HepG2 (cell line): ENCODE results near the gene C9orf43. TPM values are rescaled to one million over a fixed set of nuclear protein-coding genes. Genes with fewer than 3 reads are reported as not detected.

ENCODE experiments used
- ATAC-seq: fragments of 200-7000 bp; cut with Tn5 transposase; 3 replicates; pipeline ENCODE4 v1.9.1; 2020; ENCODE audit warnings: mild to moderate bottlenecking, moderate library complexity
- BruUV-seq: library from RNA; stranded (reverse); fragments of 400-500 nt; replicated peaks from 2 replicates; lab custom pipeline; 2021; lab: Mats Ljungman, UMichigan
- CTCF ChIA-PET: fragments of 300-600 bp; formaldehyde crosslinking; extraction: SDS; loops from one replicate; lab custom pipeline; 2021; ENCODE audit warnings: low total read pairs, inconsistent platforms, low intra/inter-chr PET ratio; lab: Yijun Ruan, JAX
- POLR2A ChIA-PET: fragments of 350-600 bp; sonication (Branson Sonifier 250); formaldehyde crosslinking; loops from one replicate; lab custom pipeline; 2020; ENCODE audit warnings: antibody characterized with exemption, inconsistent platforms; lab: Yijun Ruan, JAX
- DNase-seq: peaks from one replicate; pipeline ENCODE4 v3.0.0-alpha.2; 2015; ENCODE audit warnings: low spot score
- FAIRE-seq: peaks from 3 replicates; lab custom pipeline; 2011; peaks lifted over from hg19 to GRCh38; lab: Jason Lieb, UNC
- H2AFZ ChIP-seq: one replicate; pipeline ENCODE4 v1.6.1; 2011; ENCODE audit warnings: low read length, inconsistent platforms
- H3K27ac ChIP-seq: fragments of 300-600 bp; 3 replicates; pipeline ENCODE4 v1.8.0; 2011; ENCODE audit warnings: mixed run types, mild to moderate bottlenecking, mixed read lengths, low read length, inconsistent platforms; ENCODE audit not compliant: insufficient read depth; ENCODE audit errors: extremely low read length
- H3K27me3 ChIP-seq, 2 experiments: fragments of 200-600 bp in 1 of 2; 2 replicates in 1 of 2; 3 replicates in 1 of 2; pipeline versions ENCODE4 v1.6.0 to v1.8.0; 2011; ENCODE audit warnings: low read length in 2 of 2, mild to moderate bottlenecking in 2 of 2, moderate library complexity in 2 of 2, inconsistent platforms in 1 of 2; ENCODE audit not compliant: insufficient read depth in 2 of 2, control insufficient read depth in 1 of 2
- H3K36me3 ChIP-seq, 2 experiments: fragments of 200-600 bp in 1 of 2; replicated peaks in 1 of 2; 2 replicates in 1 of 2; 3 replicates in 1 of 2; pipeline versions ENCODE4 v1.5.1 to v1.8.0; 2011; ENCODE audit warnings: low read length in 2 of 2, inconsistent platforms in 1 of 2; ENCODE audit not compliant: insufficient read depth in 2 of 2, control insufficient read depth in 1 of 2
- H3K4me1 ChIP-seq: 2 replicates; pipeline ENCODE4 v1.5.1; 2012; ENCODE audit warnings: low read length, inconsistent platforms; ENCODE audit not compliant: insufficient read depth
- H3K4me2 ChIP-seq: 2 replicates; pipeline ENCODE4 v1.6.0; 2011; ENCODE audit warnings: low read depth, low read length, inconsistent platforms
- H3K4me3 ChIP-seq, 3 experiments: fragments of 200-600 bp in 1 of 3; sonication (generic), shearing (Covaris generic) in 1 of 3; replicated peaks in 1 of 3; 2 replicates each; pipeline ENCODE4 v1.5.1; 2011 to 2016; ENCODE audit warnings: low read length in 3 of 3, inconsistent platforms in 2 of 3, low read depth in 2 of 3, mild to moderate bottlenecking in 2 of 3, control low read depth in 1 of 3, mixed read lengths in 1 of 3; ENCODE audit not compliant: insufficient read depth in 1 of 3
- H3K79me2 ChIP-seq: one replicate; pipeline ENCODE4 v1.6.1; 2011; ENCODE audit warnings: low read length, inconsistent platforms; ENCODE audit not compliant: insufficient read depth
- H3K9ac ChIP-seq: 2 replicates; pipeline ENCODE4 v1.6.0; 2011; ENCODE audit warnings: mild to moderate bottlenecking, low read depth, low read length, inconsistent platforms; ENCODE audit not compliant: insufficient read depth
- H3K9me3 ChIP-seq: 2 replicates; pipeline ENCODE4 v1.5.1; 2012; ENCODE audit warnings: mild to moderate bottlenecking, low read length
- H4K20me1 ChIP-seq: 2 replicates; pipeline ENCODE4 v1.6.0; 2011; ENCODE audit warnings: inconsistent platforms, mild to moderate bottlenecking, low read length, moderate library complexity; ENCODE audit not compliant: insufficient read depth
- CEBPG ChIP-seq: IDR thresholded peaks from 2 replicates; pipeline ENCODE4 v1.6.1; 2016
- CHCHD3 ChIP-seq: sonication (generic); formaldehyde crosslinking; IDR thresholded peaks from 2 replicates; pipeline ENCODE4 v1.8.0; 2022; ENCODE audit warnings: mild to moderate bottlenecking, missing genetic modification reagents, moderate library complexity
- FOXA1 ChIP-seq, 2 experiments: fragments of 450-650 bp in 1 of 2; sonication (generic) in 1 of 2; formaldehyde crosslinking in 1 of 2; IDR thresholded peaks; 2 replicates each; pipeline versions ENCODE4 v1.4.0 to v1.6.1; 2016 to 2020; ENCODE audit warnings: missing genetic modification reagents in 1 of 2
- FOXM1 ChIP-seq: sonication (generic); formaldehyde crosslinking; IDR thresholded peaks from 2 replicates; pipeline ENCODE4 v1.5.0; 2020; ENCODE audit warnings: missing genetic modification reagents
- HDAC6 ChIP-seq: fragments of 200-600 bp; sonication (generic); IDR thresholded peaks from 2 replicates; pipeline ENCODE4 v1.7.0; 2017; ENCODE audit warnings: mild to moderate bottlenecking, antibody characterized with exemption, low read length, low read depth
- HMG20B ChIP-seq: conservative IDR thresholded peaks from 2 replicates; pipeline ENCODE4 v1.6.1; 2016; ENCODE audit warnings: missing genetic modification reagents, missing compliant biosample characterization
- NAIF1 ChIP-seq: sonication (generic); formaldehyde crosslinking; IDR thresholded peaks from 2 replicates; pipeline ENCODE4 v1.5.0; 2020; ENCODE audit warnings: mild to moderate bottlenecking, missing genetic modification reagents, borderline replicate concordance
- NONO ChIP-seq, 2 experiments: fragments of 450-650 bp in 1 of 2; sonication (generic) in 1 of 2; formaldehyde crosslinking in 1 of 2; IDR thresholded peaks in 1 of 2; conservative IDR thresholded peaks in 1 of 2; 2 replicates each; pipeline versions ENCODE4 v1.6.1 to v1.8.0; 2017 to 2022; ENCODE audit warnings: mild to moderate bottlenecking in 1 of 2, missing genetic modification reagents in 1 of 2, moderate library complexity in 1 of 2
- PAX8 ChIP-seq: sonication (generic); formaldehyde crosslinking; IDR thresholded peaks from 2 replicates; pipeline ENCODE4 v1.8.0; 2022; ENCODE audit warnings: mild to moderate bottlenecking, missing genetic modification reagents, borderline replicate concordance
- PHF21A ChIP-seq: sonication (generic); formaldehyde crosslinking; IDR thresholded peaks from 2 replicates; pipeline ENCODE4 v1.5.0; 2020; ENCODE audit warnings: mild to moderate bottlenecking, missing genetic modification reagents
- PPARG ChIP-seq: conservative IDR thresholded peaks from 2 replicates; pipeline ENCODE4 v1.6.1; 2016; ENCODE audit warnings: missing biosample characterization, missing genetic modification reagents
- RNF219 ChIP-seq: sonication (generic); formaldehyde crosslinking; IDR thresholded peaks from 2 replicates; pipeline ENCODE4 v1.5.0; 2020; ENCODE audit warnings: mild to moderate bottlenecking, missing genetic modification reagents
- SNAPC2 ChIP-seq: sonication (generic); formaldehyde crosslinking; IDR thresholded peaks from 2 replicates; pipeline ENCODE4 v1.8.1; 2022; ENCODE audit warnings: mild to moderate bottlenecking, missing genetic modification reagents
- U2AF2 ChIP-seq: fragments of 200-400 bp; formaldehyde crosslinking; IDR thresholded peaks from 2 replicates; pipeline ENCODE4 v1.6.1; 2017; ENCODE audit warnings: low read depth, mild to moderate bottlenecking, low read length
- ZNF138 ChIP-seq: sonication (generic); formaldehyde crosslinking; IDR thresholded peaks from 2 replicates; pipeline ENCODE4 v1.5.0; 2020; ENCODE audit warnings: mild to moderate bottlenecking, low read depth, missing genetic modification reagents
- ZNF230 ChIP-seq: sonication (generic); formaldehyde crosslinking; IDR thresholded peaks from 2 replicates; pipeline ENCODE4 v1.4.0; 2020; ENCODE audit warnings: mild to moderate bottlenecking, missing genetic modification reagents
- ZNF24 ChIP-seq: fragments of 450-650 bp; IDR thresholded peaks from 2 replicates; pipeline ENCODE4 v1.6.1; 2017; ENCODE audit warnings: antibody characterized with exemption, mild to moderate bottlenecking
- ZNF253 ChIP-seq: sonication (generic); formaldehyde crosslinking; IDR thresholded peaks from 2 replicates; pipeline ENCODE4 v1.8.0; 2022; ENCODE audit warnings: mild to moderate bottlenecking, missing genetic modification reagents, borderline replicate concordance
- ZNF446 ChIP-seq: sonication (generic); formaldehyde crosslinking; IDR thresholded peaks from 2 replicates; pipeline ENCODE4 v1.5.0; 2020; ENCODE audit warnings: mild to moderate bottlenecking, missing genetic modification reagents
- ZNF644 ChIP-seq: IDR thresholded peaks from 2 replicates; pipeline ENCODE4 v1.6.1; 2016; ENCODE audit warnings: low read depth
- WGBS: methylation state at CpG from one replicate; pipeline ENCODE4 v1.1.6; 2017; ENCODE audit warnings: low lambda C conversion rate; 5-methylcytosine and 5-hydroxymethylcytosine counted together
- in situ Hi-C: cut with HindIII; loops from 2 replicates; pipeline ENCODE4 v1.10.0; 2017; ENCODE audit warnings: low pct_unique_long_range_greater_than_20kb; ENCODE audit not compliant: extremely low pct_ligation_motif_present
- intact Hi-C: fragments of 100-400 bp; cut with micrococcal nuclease; formaldehyde crosslinking; loops from one replicate; pipeline ENCODE4 v1.10.0; 2022; ENCODE audit not compliant: unreplicated experiment
- polyA plus RNA-seq, 8 experiments: library from polyadenylated mRNA; depleted of rRNA in 3 of 8; stranded (reverse) in 7 of 8; unstranded in 1 of 8; fragments of >200 nt; fragmentation: Illumina TruSeq in 4 of 8; extraction: Trizol in 4 of 8; gene quantifications; 2 replicates each; pipeline versions ENCODE4 v1.2.1 to v1.2.3, GENCODE V29; 2011 to 2016; ENCODE audit warnings: low read depth in 4 of 8, missing spikeins in 1 of 8, mixed read lengths in 1 of 8; ENCODE audit not compliant: insufficient read depth in 1 of 8
- total RNA-seq, 5 experiments: library from RNA; depleted of rRNA; stranded (reverse); fragments of >200 nt; fragmentation: Illumina TruSeq; extraction: Trizol; gene quantifications; 2 replicates each; pipeline ENCODE4 v1.2.3, GENCODE V29; 2016; ENCODE audit warnings: low read depth in 1 of 5

C9orf43 gene
- total and polyA plus RNA-seq, 2 of the 13 experiments (the other 11 are each of a cell fraction or from before 2014, with no cell fraction given): 0.24 to 0.31 TPM

- Histone ChIP-seq H3K36me3 (no peaks in the 10 kb centered on the region), H3K79me2 (no peaks in the 10 kb centered on the region), H3K4me1 (peaks cover 29% of the 10 kb centered on the region), H3K4me2 (no peak overlapping the region), H3K9ac (no peak overlapping the region), H2AFZ (no peak overlapping the region), H3K4me3 (no peak overlapping the region), H3K9me3 (no peaks in the 10 kb centered on the region), H3K27me3 (no peaks in the 10 kb centered on the region), H3K27ac (no peak overlapping the region), H4K20me1 (no peaks in the 10 kb centered on the region)
- intact Hi-C loops (loop anchor here (5.0 kb wide), 1 partner anchor 58 kb away; no protein-coding TSS in a partner anchor), in situ Hi-C loops (loop anchor here (5.0 kb wide), 2 partner anchors 143 to 208 kb away; no protein-coding TSS in a partner anchor)
- ChIA-PET CTCF (no interaction called here), POLR2A (no interaction called here)
- BruUV-seq: no TSS peak
- DNase-seq (no peak), FAIRE-seq (no peak), ATAC-seq (no peak)
- 45% methylated on average over 2 of the region's 2 CpGs for WGBS
- TF ChIP-seq ZNF24 (no peak), ZNF253 (no peak), PAX8 (CRISPR knock-in tag) (no peak), HMG20B (CRISPR knock-in tag) (no peak), NAIF1 (CRISPR knock-in tag) (no peak), PPARG (CRISPR knock-in tag) (no peak), NONO (IDR thresholded peaks at IDR 0.05) (no peak), NONO (CRISPR knock-in tag; conservative IDR thresholded peaks at IDR 0.05) (no peak), RNF219 (no peak), FOXA1 (IDR thresholded peaks at IDR 0.05) (no peak), FOXA1 (CRISPR knock-in tag; IDR thresholded peaks at IDR 0.05) (no peak), ZNF644 (CRISPR knock-in tag) (no peak), CHCHD3 (no peak), PHF21A (CRISPR knock-in tag) (no peak), CEBPG (CRISPR knock-in tag) (no peak), FOXM1 (CRISPR knock-in tag) (no peak), U2AF2 (no peak), SNAPC2 (no peak), ZNF230 (CRISPR knock-in tag) (no peak), ZNF446 (CRISPR knock-in tag) (no peak), ZNF138 (CRISPR knock-in tag) (no peak), HDAC6 (no peak)
Measured at GRCh38 chr9:113449376-113449775, 38.8 kb downstream of the C9orf43 start.
